Measurements from ENCODE around the gene CENPS.

Gene CENPS

DNA sequence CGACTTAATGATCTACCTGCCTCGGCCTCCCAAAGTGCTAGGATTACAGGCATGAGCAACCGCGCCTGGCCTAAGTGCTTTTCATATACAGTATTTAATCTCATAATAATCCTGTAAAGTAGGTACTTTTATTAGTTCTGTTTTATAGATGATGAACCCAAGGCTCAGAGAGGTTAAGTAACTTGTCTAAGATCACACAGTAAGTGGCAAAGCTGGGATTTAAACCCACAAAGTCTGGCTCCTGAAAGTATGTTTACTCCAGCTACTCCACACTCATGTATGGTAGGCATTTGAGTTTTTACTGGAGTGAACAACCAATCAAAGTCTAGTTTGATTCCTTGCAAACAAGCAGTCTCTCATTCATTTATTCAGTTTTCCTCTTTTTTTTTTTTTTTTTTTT lies 39.8 kb downstream of the CENPS start:
- Histone ChIP-seq H3K27me3 (ENCODE audit: insufficient read depth, low read length) (no peaks in the 10 kb centered on the region), H2BK12ac (ENCODE audit: low read length) (no peak overlapping the region), H3K14ac (ENCODE audit: low read length) (no peak overlapping the region), H3K9me3 (ENCODE audit: insufficient read depth, low read depth, low read length) (no peaks in the 10 kb centered on the region), H2BK120ac (ENCODE audit: insufficient read depth, low read length, poor library complexity) (no peak overlapping the region), H3K27ac (ENCODE audit: low read depth, low read length) (no peak overlapping the region), H3K4me2 (ENCODE audit: low read length) (no peak overlapping the region), H3K23ac (ENCODE audit: low read length) (no peak overlapping the region), H4K12ac (ENCODE audit: low read depth, low read length) (no peak overlapping the region), H3K79me2 (ENCODE audit: control insufficient read depth, insufficient read depth, low read length, poor library complexity) (peaks cover 6% of the 10 kb centered on the region), H4K91ac (ENCODE audit: low read depth, low read length) (no peak overlapping the region), H3K79me1 (ENCODE audit: low read length) (peaks cover 8% of the 10 kb centered on the region), H3K9ac (ENCODE audit: low read length) (no peak overlapping the region), H2AK5ac (ENCODE audit: low read length) (no peak overlapping the region), H3K4me3 (ENCODE audit: low read depth, low read length) (no peak overlapping the region), H4K8ac (ENCODE audit: low read depth, low read length) (no peak overlapping the region), H3K18ac (ENCODE audit: low read length) (no peak overlapping the region), H3K4me1 (ENCODE audit: control insufficient read depth in 1 of 2, insufficient read depth in 2 of 2, low read length in 2 of 2) (peaks cover 0 to 4% of the 10 kb centered on the region in 2 experiments), H2BK5ac (ENCODE audit: low read depth, low read length, poor library complexity) (no peak overlapping the region), H3K4ac (ENCODE audit: low read depth, low read length) (no peak overlapping the region), H3K36me3 (ENCODE audit: control insufficient read depth in 1 of 2, insufficient read depth in 2 of 2, low read length in 2 of 2) (peaks cover 26 to 33% of the 10 kb centered on the region in 2 experiments), H2AFZ (ENCODE audit: insufficient read depth, low read length, poor library complexity) (no peak overlapping the region)
- DNase-seq: no peak
- no CpG with 5 or more reads among the region's 4 CpGs for WGBS (ENCODE audit: extremely low coverage, insufficient coverage, insufficient read length)

DNA sequence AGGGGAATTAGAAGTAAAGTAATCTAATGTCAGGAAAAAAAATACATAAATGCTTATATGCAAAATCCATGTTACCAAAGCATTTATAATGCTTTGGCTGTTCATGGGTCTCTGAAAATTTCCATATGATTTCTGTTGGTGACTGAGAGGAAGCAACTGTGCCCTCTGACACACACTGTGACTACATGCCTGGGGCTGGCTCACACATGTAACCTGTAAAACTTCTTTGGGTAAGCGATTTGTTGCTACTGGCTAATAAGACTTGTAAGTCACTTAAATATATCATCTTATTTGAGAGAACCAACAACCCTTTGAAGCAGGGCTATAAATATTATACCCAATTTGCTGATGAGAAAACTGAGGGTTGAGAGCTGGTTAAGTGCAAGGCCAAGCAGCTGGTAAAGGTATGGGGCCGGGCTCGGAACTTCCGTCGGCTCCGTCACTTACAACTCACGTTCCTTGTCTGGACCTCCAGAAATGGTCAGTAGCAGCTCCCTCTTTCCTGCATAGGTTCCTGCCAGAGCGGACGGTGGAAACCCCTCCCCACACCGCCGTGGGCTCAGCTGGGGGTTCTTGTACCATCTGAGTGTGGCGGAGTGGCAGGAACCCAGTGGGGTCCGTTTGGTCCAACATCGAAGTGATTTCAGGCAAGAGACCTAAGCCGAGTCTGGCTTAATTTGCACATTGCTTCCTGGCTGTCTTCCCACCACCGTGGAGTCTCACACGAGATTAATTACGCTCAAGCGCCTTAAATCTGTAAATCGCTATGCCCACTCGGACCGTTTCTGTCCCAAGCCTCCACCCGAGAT lies 41.4 kb downstream of the CENPS start:
- Histone ChIP-seq H2BK12ac (ENCODE audit: low read length) (no peak overlapping the region), H3K79me1 (ENCODE audit: low read length) (peaks cover 13% of the 10 kb centered on the region), H2BK120ac (ENCODE audit: insufficient read depth, low read length, poor library complexity) (no peak overlapping the region), H2BK5ac (ENCODE audit: low read depth, low read length, poor library complexity) (peak overlapping the region; percentile 9), H2AFZ (ENCODE audit: insufficient read depth, low read length, poor library complexity) (peak overlapping the region; percentile 61), H3K9me3 (ENCODE audit: insufficient read depth, low read depth, low read length) (no peaks in the 10 kb centered on the region), H3K23ac (ENCODE audit: low read length) (no peak overlapping the region), H3K4me3 (ENCODE audit: low read depth, low read length) (peak overlapping the region; percentile 83), H3K14ac (ENCODE audit: low read length) (peak overlapping the region; percentile 45), H3K4ac (ENCODE audit: low read depth, low read length) (peak overlapping the region; percentile 13), H2AK5ac (ENCODE audit: low read length) (no peak overlapping the region), H3K27me3 (ENCODE audit: insufficient read depth, low read length) (no peaks in the 10 kb centered on the region), H3K9ac (ENCODE audit: low read length) (peak overlapping the region; percentile 28), H4K91ac (ENCODE audit: low read depth, low read length) (peak overlapping the region; percentile 33), H3K4me1 (ENCODE audit: control insufficient read depth in 1 of 2, insufficient read depth in 2 of 2, low read length in 2 of 2) (peaks cover 4% of the 10 kb centered on the region in 2 experiments), H3K4me2 (ENCODE audit: low read length) (peak overlapping the region; percentile 68), H3K27ac (ENCODE audit: low read depth, low read length) (peak overlapping the region; percentile 30), H3K18ac (ENCODE audit: low read length) (no peak overlapping the region), H4K8ac (ENCODE audit: low read depth, low read length) (peak overlapping the region; percentile 67), H3K79me2 (ENCODE audit: control insufficient read depth, insufficient read depth, low read length, poor library complexity) (peaks cover 11% of the 10 kb centered on the region), H3K36me3 (ENCODE audit: control insufficient read depth in 1 of 2, insufficient read depth in 2 of 2, low read length in 2 of 2) (peaks cover 13 to 18% of the 10 kb centered on the region in 2 experiments), H4K12ac (ENCODE audit: low read depth, low read length) (peak overlapping the region; percentile 54)
- WGBS (ENCODE audit: extremely low coverage, insufficient coverage, insufficient read length): no CpG with 5 or more reads among the region's 23 CpGs
- DNase-seq: peak in 1 of 2 donors; percentile 7

DNA sequence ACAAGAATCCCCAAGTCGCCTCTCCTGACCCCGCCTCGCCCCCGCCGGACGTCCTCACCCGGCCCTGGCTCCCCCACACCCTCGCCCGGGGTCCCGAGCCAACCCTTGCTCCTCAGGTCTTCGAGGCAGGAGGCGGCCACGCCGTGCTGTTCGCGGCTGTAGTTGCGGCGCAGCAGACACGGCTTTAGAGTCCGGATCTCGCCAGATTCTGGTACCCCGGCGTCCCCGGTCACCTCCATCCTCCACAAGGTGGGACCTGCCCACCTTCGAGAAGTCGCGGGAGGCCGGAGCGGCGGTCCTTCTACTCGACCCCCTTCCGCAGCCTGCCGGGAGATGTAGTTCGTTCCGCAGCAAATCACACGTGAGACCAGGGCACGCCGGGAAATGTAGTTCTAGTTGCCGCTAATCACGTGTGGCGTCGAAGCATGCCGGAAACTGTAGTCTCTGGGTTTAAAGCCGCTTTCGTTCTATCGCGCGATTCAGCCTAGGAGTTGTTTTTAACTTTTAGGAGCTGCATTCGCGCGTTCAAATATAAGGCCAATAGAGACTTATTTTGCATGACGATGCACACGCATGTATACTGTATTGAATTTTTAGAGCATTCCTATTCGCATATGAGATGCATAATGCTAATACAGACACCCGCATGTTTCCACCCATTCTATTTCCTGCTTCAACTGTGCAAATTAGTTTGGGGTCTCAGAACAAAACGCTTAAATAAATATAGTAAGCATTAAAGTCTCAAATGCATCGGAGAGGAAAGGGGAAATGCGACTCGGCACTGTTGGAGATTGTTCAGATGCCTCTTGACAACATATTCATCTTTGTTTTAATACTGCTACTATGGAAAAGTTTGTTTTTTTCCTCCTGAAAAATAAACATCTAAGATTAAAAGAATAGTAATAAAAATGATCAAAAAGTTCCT lies 42.2 kb downstream of the CENPS start, which contains the start of gene DFFA:
Gene DFFA, minus strand, starts transcription at position 310 of the 925 bp plus-strand sequence. Its CDS starts 71 bp downstream, at position 239.
- Histone ChIP-seq H3K4me2 (ENCODE audit: low read length) (peak within 1 kb of the TSS; percentile 68), H3K14ac (ENCODE audit: low read length) (peak within 1 kb of the TSS; percentile 45), H2AFZ (ENCODE audit: insufficient read depth, low read length, poor library complexity) (peak within 1 kb of the TSS; percentile 61), H3K9me3 (ENCODE audit: insufficient read depth, low read depth, low read length) (no peaks in the 10 kb centered on the region), H3K36me3 (ENCODE audit: control insufficient read depth in 1 of 2, insufficient read depth in 2 of 2, low read length in 2 of 2) (peaks cover 9 to 13% of the 10 kb centered on the region in 2 experiments), H3K18ac (ENCODE audit: low read length) (no peak within 1 kb of the TSS), H3K27me3 (ENCODE audit: insufficient read depth, low read length) (no peaks in the 10 kb centered on the region), H4K12ac (ENCODE audit: low read depth, low read length) (peak within 1 kb of the TSS; percentile 54), H3K4me3 (ENCODE audit: low read depth, low read length) (peak within 1 kb of the TSS; percentile 83), H2BK5ac (ENCODE audit: low read depth, low read length, poor library complexity) (peak within 1 kb of the TSS; percentile 9), H3K27ac (ENCODE audit: low read depth, low read length) (peak within 1 kb of the TSS; percentile 30), H3K4me1 (ENCODE audit: control insufficient read depth in 1 of 2, insufficient read depth in 2 of 2, low read length in 2 of 2) (peaks cover 4% of the 10 kb centered on the region in 2 experiments), H4K91ac (ENCODE audit: low read depth, low read length) (peak within 1 kb of the TSS; percentile 33), H3K4ac (ENCODE audit: low read depth, low read length) (peak within 1 kb of the TSS; percentile 13), H2AK5ac (ENCODE audit: low read length) (no peak within 1 kb of the TSS), H2BK120ac (ENCODE audit: insufficient read depth, low read length, poor library complexity) (no peak within 1 kb of the TSS), H3K79me2 (ENCODE audit: control insufficient read depth, insufficient read depth, low read length, poor library complexity) (peaks cover 11% of the 10 kb centered on the region), H4K8ac (ENCODE audit: low read depth, low read length) (peak within 1 kb of the TSS; percentile 70), H3K9ac (ENCODE audit: low read length) (peak within 1 kb of the TSS; percentile 35), H3K23ac (ENCODE audit: low read length) (no peak within 1 kb of the TSS), H2BK12ac (ENCODE audit: low read length) (no peak within 1 kb of the TSS), H3K79me1 (ENCODE audit: low read length) (peaks cover 13% of the 10 kb centered on the region)
- no CpG with 5 or more reads among the region's 59 CpGs for WGBS (ENCODE audit: extremely low coverage, insufficient coverage, insufficient read length)
- DNase-seq: peak; percentile 94 to 97

GRCh38 chr1:10473145-10473765 lies 43.0 kb downstream of the CENPS start:
- Histone ChIP-seq H3K9ac (ENCODE audit: low read length) (no peak overlapping the region), H3K79me2 (ENCODE audit: control insufficient read depth, insufficient read depth, low read length, poor library complexity) (peaks cover 11% of the 10 kb centered on the region), H3K9me3 (ENCODE audit: insufficient read depth, low read depth, low read length) (no peaks in the 10 kb centered on the region), H2BK120ac (ENCODE audit: insufficient read depth, low read length, poor library complexity) (no peak overlapping the region), H3K23ac (ENCODE audit: low read length) (no peak overlapping the region), H3K79me1 (ENCODE audit: low read length) (peaks cover 13% of the 10 kb centered on the region), H4K12ac (ENCODE audit: low read depth, low read length) (no peak overlapping the region), H4K91ac (ENCODE audit: low read depth, low read length) (no peak overlapping the region), H3K18ac (ENCODE audit: low read length) (no peak overlapping the region), H4K8ac (ENCODE audit: low read depth, low read length) (peak overlapping the region; percentile 70), H2AFZ (ENCODE audit: insufficient read depth, low read length, poor library complexity) (no peak overlapping the region), H2BK5ac (ENCODE audit: low read depth, low read length, poor library complexity) (no peak overlapping the region), H3K4me2 (ENCODE audit: low read length) (no peak overlapping the region), H3K14ac (ENCODE audit: low read length) (no peak overlapping the region), H3K36me3 (ENCODE audit: control insufficient read depth in 1 of 2, insufficient read depth in 2 of 2, low read length in 2 of 2) (peaks cover 4 to 8% of the 10 kb centered on the region in 2 experiments), H3K4me3 (ENCODE audit: low read depth, low read length) (no peak overlapping the region), H3K27me3 (ENCODE audit: insufficient read depth, low read length) (no peaks in the 10 kb centered on the region), H3K4ac (ENCODE audit: low read depth, low read length) (no peak overlapping the region), H3K4me1 (ENCODE audit: control insufficient read depth in 1 of 2, insufficient read depth in 2 of 2, low read length in 2 of 2) (peaks cover 2 to 4% of the 10 kb centered on the region in 2 experiments), H2BK12ac (ENCODE audit: low read length) (no peak overlapping the region), H3K27ac (ENCODE audit: low read depth, low read length) (no peak overlapping the region), H2AK5ac (ENCODE audit: low read length) (no peak overlapping the region)
- no CpG with 5 or more reads among the region's 23 CpGs for WGBS (ENCODE audit: extremely low coverage, insufficient coverage, insufficient read length)
- DNase-seq: no peak
